Activated T-cell treated with anti-CD3 and anti-CD28 coated beads, Interleukin-2, amount 50 U/mL, for 72 hours (primary cell): ENCODE data around the gene GZMH. TPM values are rescaled to one million over a fixed set of nuclear protein-coding genes. Genes with fewer than 3 reads are reported as not detected.
"Not testable (repeated sequence)": the region's sequence is repeated elsewhere in the genome, so short reads cannot be mapped to it uniquely, and the experiment has no call there.

Experiments used
- ATAC-seq, 2 donors: fragments of 150-1000 bp; cut with Tn5 transposase; replicated peaks in 1 of 2; 2 replicates each; pipeline ENCODE4 v1.10.0; 2021; ENCODE audit warnings: moderate library complexity in 2 of 2, mild to moderate bottlenecking in 1 of 2
- DNase-seq, 2 donors: peaks; one replicate each; pipeline ENCODE4 v3.0.0; 2021 to 2022; ENCODE audit warnings: mixed read lengths in 1 of 2
- H3K27ac Mint-ChIP-seq: one replicate; pipeline ENCODE4 v1.8.0; 2022; ENCODE audit warnings: mild to moderate bottlenecking, moderate library complexity, mixed read lengths
- H3K27me3 Mint-ChIP-seq: one replicate; pipeline ENCODE4 v1.8.0; 2022; ENCODE audit warnings: low read depth, mixed read lengths
- H3K36me3 Mint-ChIP-seq, 2 donors: one replicate each; pipeline ENCODE4 v1.8.0; 2022; ENCODE audit warnings: mixed read lengths in 2 of 2, mild to moderate bottlenecking in 1 of 2; ENCODE audit not compliant: insufficient read depth in 2 of 2
- H3K4me1 Mint-ChIP-seq: one replicate; pipeline ENCODE4 v1.8.0; 2022; ENCODE audit warnings: low read depth, mixed read lengths
- H3K4me3 Mint-ChIP-seq, 2 donors: one replicate each; pipeline ENCODE4 v1.8.0; 2022; ENCODE audit warnings: mild to moderate bottlenecking in 2 of 2, mixed read lengths in 2 of 2, moderate library complexity in 2 of 2
- H3K9me3 Mint-ChIP-seq, 2 donors: one replicate each; pipeline ENCODE4 v1.8.0; 2022; ENCODE audit warnings: mixed read lengths in 2 of 2
- total RNA-seq, 2 donors: library from RNA; stranded (reverse); gene quantifications; one replicate each; pipeline ENCODE4 v1.2.3, GENCODE V29; 2022

Gene GZMH
- total RNA-seq, 2 donors from 2014 or later = 32.3 to 74.2 TPM

DNA sequence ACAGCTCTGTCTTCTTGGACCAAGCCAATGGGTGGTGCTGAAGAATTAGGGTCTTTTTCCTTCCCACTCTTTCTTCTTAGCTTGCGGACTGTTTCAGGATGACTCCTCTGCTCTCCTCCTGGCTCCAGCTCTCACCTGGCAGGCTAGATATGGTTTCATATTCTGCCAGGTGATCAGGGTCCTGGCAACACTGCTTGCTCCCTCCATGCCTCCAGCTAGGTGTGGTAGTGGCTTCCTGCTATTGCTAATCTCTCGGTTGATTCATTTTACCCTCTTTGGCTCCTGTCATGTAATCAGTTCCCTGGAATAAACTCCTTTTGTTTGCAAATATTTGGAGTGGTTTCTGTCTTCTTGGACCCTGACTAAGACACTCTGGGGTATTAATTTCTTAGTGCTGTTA is 4.3 kb upstream of the GZMH start:
- Mint-ChIP-seq H3K27ac (no peak overlapping the region), H3K4me1 (peaks cover 53% of the 10 kb centered on the region), H3K9me3 (peaks cover 2% of the 10 kb centered on the region in 2 donors), H3K4me3 (peak overlapping the region in 1 of 2 donors; percentile 18), H3K27me3 (no peaks in the 10 kb centered on the region), H3K36me3 (peaks cover 1 to 2% of the 10 kb centered on the region in 2 donors)
- DNase-seq = no peak
- ATAC-seq = no peak

GRCh38 chr14:24613241-24613640 is 3.8 kb upstream of the GZMH start:
- DNase-seq (no peak), ATAC-seq (no peak)
- H3K4me3 Mint-ChIP-seq = peak overlapping the region; percentile 13 to 18
- peaks cover 58% of the 10 kb centered on the region for H3K4me1 Mint-ChIP-seq
- no peak overlapping the region for H3K27ac Mint-ChIP-seq
- no peaks in the 10 kb centered on the region for H3K27me3 Mint-ChIP-seq
- no peaks in the 10 kb centered on the region for H3K9me3 Mint-ChIP-seq
- H3K36me3 Mint-ChIP-seq = no peaks in the 10 kb centered on the region

DNA sequence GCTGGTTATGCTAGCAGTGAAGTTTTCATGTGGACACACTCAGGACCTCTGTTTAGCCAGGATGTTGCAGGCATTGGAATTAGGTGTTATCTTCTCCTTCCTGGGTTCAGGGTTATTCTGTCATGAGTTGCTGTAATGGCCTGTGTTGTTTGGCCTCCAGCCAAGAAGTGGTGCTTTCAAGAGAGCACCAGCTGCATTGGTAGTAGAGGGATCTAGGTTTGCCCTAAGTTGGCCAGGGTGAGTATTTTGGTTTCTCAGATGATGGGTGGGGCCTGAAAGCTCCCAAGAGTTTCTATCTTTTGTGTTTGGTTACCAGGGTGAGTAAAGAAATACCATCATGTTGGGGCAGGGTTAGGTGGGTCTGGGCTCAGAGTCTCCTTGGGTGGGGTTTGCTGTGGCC is 2.7 kb upstream of the GZMH start:
- peaks cover 68% of the 10 kb centered on the region for H3K4me1 Mint-ChIP-seq
- H3K4me3 Mint-ChIP-seq = no peak overlapping the region
- H3K36me3 Mint-ChIP-seq = no peaks in the 10 kb centered on the region
- H3K9me3 Mint-ChIP-seq = no peaks in the 10 kb centered on the region
- DNase-seq = no peak
- no peak for ATAC-seq
- peak overlapping the region; percentile 45 for H3K27ac Mint-ChIP-seq
- no peaks in the 10 kb centered on the region for H3K27me3 Mint-ChIP-seq

GRCh38 chr14:24607635-24608514 is 1.6 kb downstream of the GZMH start:
- no peak for DNase-seq
- H3K4me1 Mint-ChIP-seq = peaks cover 73% of the 10 kb centered on the region
- no peaks in the 10 kb centered on the region for H3K27me3 Mint-ChIP-seq
- no peak for ATAC-seq
- H3K9me3 Mint-ChIP-seq = no peaks in the 10 kb centered on the region
- peak overlapping the region; percentile 76 for H3K27ac Mint-ChIP-seq
- H3K4me3 Mint-ChIP-seq = peak overlapping the region; percentile 79 to 90
- H3K36me3 Mint-ChIP-seq = no peaks in the 10 kb centered on the region

- Mint-ChIP-seq H3K4me1 (peaks cover 65% of the 10 kb centered on the region), H3K4me3 (peak overlapping the region; percentile 52 to 90), H3K36me3 (no peaks in the 10 kb centered on the region), H3K9me3 (no peaks in the 10 kb centered on the region), H3K27me3 (no peaks in the 10 kb centered on the region), H3K27ac (peak overlapping the region; percentile 76)
- DNase-seq (no peak), ATAC-seq (peak; percentile 21 to 53)
These were observed 2.4 kb downstream of the GZMH start for GRCh38 chr14:24607081-24607480.

- H3K36me3 Mint-ChIP-seq = no peaks in the 10 kb centered on the region
- DNase-seq (no peak), ATAC-seq (no peak)
- no peaks in the 10 kb centered on the region for H3K27me3 Mint-ChIP-seq
- H3K4me1 Mint-ChIP-seq = peaks cover 60% of the 10 kb centered on the region
- no peaks in the 10 kb centered on the region for H3K9me3 Mint-ChIP-seq
- peak overlapping the region; percentile 77 to 90 for H3K4me3 Mint-ChIP-seq
- peak overlapping the region; percentile 48 for H3K27ac Mint-ChIP-seq
These were observed 3.2 kb downstream of the GZMH start for GRCh38 chr14:24606297-24606696.

DNA sequence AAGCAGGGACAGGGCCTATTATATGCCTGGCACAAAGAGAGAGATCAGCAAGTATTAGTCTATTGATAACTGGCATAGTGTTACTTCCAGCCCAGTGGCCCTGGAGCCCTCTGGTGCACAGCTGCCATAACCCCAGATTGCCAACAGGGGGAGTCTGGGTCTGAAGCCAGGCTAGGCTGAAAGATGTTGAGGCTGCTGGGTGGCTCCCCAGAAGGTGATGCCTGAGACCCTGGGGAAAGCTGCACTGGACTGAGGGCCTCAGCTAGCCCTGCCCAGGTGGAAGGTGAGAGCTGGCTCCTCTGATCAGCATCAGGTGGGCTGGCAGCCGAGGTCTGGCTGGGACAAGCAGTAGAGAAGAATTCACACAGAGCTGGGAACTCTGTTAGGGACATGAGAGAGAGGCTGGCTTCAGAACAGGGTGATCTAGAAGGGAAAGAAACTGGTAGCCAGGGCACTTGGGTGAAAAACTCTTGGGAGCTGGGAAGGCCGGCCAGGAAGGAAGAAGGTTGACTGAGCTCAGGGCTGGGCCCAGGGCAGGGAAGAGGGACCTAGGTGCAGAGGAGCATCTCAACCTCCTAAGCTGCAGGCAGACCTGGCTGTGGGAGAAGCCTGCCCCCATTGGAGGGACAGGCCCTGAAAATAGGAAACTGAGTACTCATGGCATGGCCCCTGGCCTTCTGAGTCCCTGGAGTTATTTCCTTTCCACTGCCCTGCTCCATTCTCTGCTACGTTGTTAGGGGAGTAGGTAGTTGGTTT is 3.9 kb downstream of the GZMH start:
- ATAC-seq (peak; percentile 76 to 79), DNase-seq (peak; percentile 74 to 76)
- H3K36me3 Mint-ChIP-seq = no peaks in the 10 kb centered on the region
- no peaks in the 10 kb centered on the region for H3K9me3 Mint-ChIP-seq
- peaks cover 54% of the 10 kb centered on the region for H3K4me1 Mint-ChIP-seq
- peak overlapping the region; percentile 77 to 90 for H3K4me3 Mint-ChIP-seq
- peak overlapping the region; percentile 97 for H3K27ac Mint-ChIP-seq
- no peaks in the 10 kb centered on the region for H3K27me3 Mint-ChIP-seq

DNA sequence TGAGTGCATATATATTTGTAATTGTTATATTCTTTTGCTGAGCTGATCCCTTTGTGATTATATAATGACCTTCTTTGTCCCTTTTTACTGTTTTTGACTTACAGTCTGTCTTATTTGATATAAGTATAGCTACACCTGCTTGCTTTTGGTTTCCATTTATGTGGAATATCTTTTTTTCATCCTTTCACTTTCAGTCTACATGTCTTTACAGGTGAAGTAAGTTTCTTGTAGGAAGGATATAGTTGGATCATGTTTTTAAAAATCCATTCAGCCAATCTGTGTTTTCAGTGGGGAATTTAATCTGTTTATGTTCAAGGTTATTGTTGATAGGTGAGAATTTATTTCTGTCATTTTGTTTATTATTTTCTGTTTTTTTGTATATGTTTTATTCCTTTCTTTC is 12.1 kb downstream of the GZMH start:
- no peak for DNase-seq
- peaks cover 5 to 18% of the 10 kb centered on the region in 2 donors for H3K36me3 Mint-ChIP-seq
- H3K27me3 Mint-ChIP-seq = peaks cover 12% of the 10 kb centered on the region
- H3K27ac Mint-ChIP-seq = no peak overlapping the region
- ATAC-seq = no peak
- H3K4me1 Mint-ChIP-seq = peaks cover 6% of the 10 kb centered on the region
- no peak overlapping the region for H3K4me3 Mint-ChIP-seq
- H3K9me3 Mint-ChIP-seq = peaks cover 22 to 27% of the 10 kb centered on the region in 2 donors

GRCh38 chr14:24595073-24595808 is 14.2 kb downstream of the GZMH start:
- Mint-ChIP-seq H3K4me3 (no peak overlapping the region), H3K4me1 (peaks cover 6% of the 10 kb centered on the region), H3K36me3 (peaks cover 5 to 18% of the 10 kb centered on the region in 2 donors), H3K27me3 (peaks cover 19% of the 10 kb centered on the region), H3K27ac (no peak overlapping the region), H3K9me3 (peaks cover 22 to 30% of the 10 kb centered on the region in 2 donors)
- DNase-seq (no peak), ATAC-seq (no peak)

DNA sequence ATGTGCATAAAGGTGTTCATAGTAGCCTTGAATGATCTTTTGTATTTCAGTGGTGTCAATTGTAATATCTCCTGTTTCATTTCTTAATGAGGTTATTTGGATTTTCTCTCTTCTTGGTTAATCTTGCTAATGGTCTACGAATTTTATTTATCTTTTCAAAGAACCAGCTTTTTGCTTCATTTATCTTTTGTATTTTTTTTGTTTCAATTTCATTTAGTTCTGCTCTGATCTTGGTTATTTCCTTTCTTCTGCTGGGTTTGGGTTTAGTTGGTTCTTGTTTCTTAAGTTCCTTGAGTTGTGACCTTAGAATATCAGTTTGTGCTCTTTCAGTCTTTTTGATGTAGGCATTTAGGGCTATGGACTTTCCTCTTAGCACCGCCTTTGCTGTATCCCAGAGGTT is 18.5 kb downstream of the GZMH start:
- not testable (repeated sequence) for ATAC-seq, DNase-seq, H3K4me3 Mint-ChIP-seq, H3K4me1 Mint-ChIP-seq, H3K27ac Mint-ChIP-seq, H3K36me3 Mint-ChIP-seq
- Mint-ChIP-seq H3K9me3 (peaks cover 14 to 15% of the 10 kb centered on the region in 2 donors), H3K27me3 (peaks cover 19% of the 10 kb centered on the region)

DNA sequence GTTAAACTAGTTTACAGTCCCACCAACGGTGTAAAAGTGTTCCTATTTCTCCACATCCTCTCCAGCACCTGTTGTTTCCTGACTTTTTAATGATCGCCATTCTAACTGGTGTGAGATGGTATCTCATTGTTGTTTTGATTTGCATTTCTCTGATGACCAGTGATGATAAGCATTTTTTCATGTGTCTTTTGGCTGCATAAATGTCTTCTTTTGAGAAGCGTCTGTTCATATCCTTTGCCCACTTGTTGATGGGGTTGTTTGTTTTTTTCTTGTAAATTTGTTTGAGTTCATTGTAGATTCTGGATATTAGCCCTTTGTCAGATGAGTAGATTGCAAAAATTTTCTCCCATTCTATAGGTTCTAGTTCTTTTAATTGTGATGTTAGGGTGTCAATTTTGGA is 25.1 kb downstream of the GZMH start:
- DNase-seq, H3K27me3 Mint-ChIP-seq, H3K4me3 Mint-ChIP-seq, H3K4me1 Mint-ChIP-seq, H3K36me3 Mint-ChIP-seq, H3K27ac Mint-ChIP-seq, ATAC-seq: not testable (repeated sequence)
- H3K9me3 Mint-ChIP-seq = peaks cover 3 to 11% of the 10 kb centered on the region in 2 donors

DNA sequence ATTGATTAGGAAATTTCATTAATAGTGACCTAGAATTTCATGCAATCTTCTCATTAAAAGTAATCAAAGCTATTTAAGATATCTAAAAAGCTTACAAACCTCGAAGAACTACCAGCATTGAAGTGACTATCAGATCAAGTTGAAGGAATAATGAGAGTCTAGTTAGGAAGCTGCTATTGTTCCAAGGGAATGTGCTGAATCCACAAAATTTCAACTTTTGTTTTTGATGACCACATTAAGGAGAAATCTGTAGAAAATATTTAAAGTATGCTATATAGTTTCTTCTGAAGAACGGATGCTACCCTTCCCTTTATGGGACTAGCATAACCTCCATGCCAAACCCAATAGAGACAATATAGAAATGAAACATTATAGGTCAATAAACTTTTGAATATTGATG is 30.9 kb downstream of the GZMH start:
- H3K27ac Mint-ChIP-seq = no peak overlapping the region
- no peaks in the 10 kb centered on the region for H3K27me3 Mint-ChIP-seq
- no peaks in the 10 kb centered on the region for H3K36me3 Mint-ChIP-seq
- H3K9me3 Mint-ChIP-seq = no peaks in the 10 kb centered on the region
- no peaks in the 10 kb centered on the region for H3K4me1 Mint-ChIP-seq
- DNase-seq (no peak), ATAC-seq (no peak)
- no peak overlapping the region for H3K4me3 Mint-ChIP-seq

DNA sequence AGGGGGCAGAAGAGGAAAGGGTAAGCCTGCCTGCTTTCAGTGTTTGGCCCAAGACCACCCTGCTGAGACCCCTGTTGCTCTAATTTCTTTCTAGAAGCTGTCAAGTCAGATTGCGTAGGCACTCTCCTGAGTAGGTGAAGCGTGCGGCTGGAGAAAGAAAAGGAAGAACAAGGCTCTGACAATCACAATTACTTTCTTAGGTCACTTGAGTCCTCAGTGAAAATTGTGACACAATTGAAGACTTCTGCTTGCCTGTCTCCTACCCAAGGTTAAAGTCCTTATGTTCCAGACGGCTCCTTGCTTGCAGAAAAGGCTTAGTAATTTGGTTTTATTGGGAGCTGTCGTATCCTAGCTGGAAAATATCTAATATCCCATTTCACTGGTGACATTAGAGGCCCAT is 32.7 kb downstream of the GZMH start:
- no peaks in the 10 kb centered on the region for H3K9me3 Mint-ChIP-seq
- DNase-seq = no peak
- no peaks in the 10 kb centered on the region for H3K4me1 Mint-ChIP-seq
- ATAC-seq = no peak
- H3K27ac Mint-ChIP-seq = no peak overlapping the region
- no peaks in the 10 kb centered on the region for H3K36me3 Mint-ChIP-seq
- H3K4me3 Mint-ChIP-seq = no peak overlapping the region
- no peaks in the 10 kb centered on the region for H3K27me3 Mint-ChIP-seq
